Testis (tissue), 3 donors: ENCODE measurements around the gene MYOM3. TPM values are rescaled to one million over a fixed set of nuclear protein-coding genes. Genes with fewer than 3 reads are reported as not detected.

Source experiments
- DNase-seq: peaks from one replicate; pipeline ENCODE4 v3.0.0-alpha.2; 2019
- H3K27ac ChIP-seq, 2 donors: fragments of 200-600 bp; sonication (generic); one replicate each; pipeline ENCODE4 v1.5.1; 2019
- H3K27me3 ChIP-seq: fragments of 200-600 bp; sonication (generic); one replicate; pipeline ENCODE4 v1.5.1; 2019
- H3K36me3 ChIP-seq: fragments of 200-600 bp; sonication (generic); one replicate; pipeline ENCODE4 v1.5.1; 2017; ENCODE audit warnings: low read depth; ENCODE audit errors: missing control alignments
- H3K4me1 ChIP-seq: fragments of 200-600 bp; sonication (generic); one replicate; pipeline ENCODE4 v1.5.1; 2019
- H3K4me3 ChIP-seq, 2 donors: fragments of 200-600 bp; sonication (generic); one replicate each; pipeline ENCODE4 v1.5.1; 2017 to 2019
- H3K9me3 ChIP-seq: fragments of 200-600 bp; sonication (generic); one replicate; pipeline ENCODE4 v1.5.1; 2017
- CTCF ChIP-seq, 3 experiments: fragments of 450-650 bp in 2 of 3; fragments of 200-600 bp in 1 of 3; sonication (generic) in 1 of 3; IDR thresholded peaks; one replicate each; pipeline ENCODE4 v1.5.1; 2016 to 2019; ENCODE audit warnings: antibody characterized with exemption in 3 of 3, mild to moderate bottlenecking in 2 of 3, moderate library complexity in 1 of 3
- POLR2A ChIP-seq: fragments of 450-650 bp; IDR thresholded peaks from one replicate; pipeline ENCODE4 v1.6.1; 2017; ENCODE audit warnings: antibody characterized with exemption, mild to moderate bottlenecking, moderate library complexity
- WGBS, 2 donors: methylation state at CpG; one replicate each; pipeline ENCODE4 v1.1.5; 2018; 5-methylcytosine and 5-hydroxymethylcytosine counted together
- intact Hi-C: fragments of 100-400 bp; cut with DNase I; formaldehyde crosslinking; loops from one replicate; pipeline ENCODE4 v1.15.1; 2023; ENCODE audit warnings: low total_unique reads
- polyA plus RNA-seq: library from polyadenylated mRNA; stranded (reverse); fragments of 350-450 nt; fragmentation: Illumina TruSeq; extraction: RNeasy Lipid Tissue Mini Kit (QIAGEN cat#74804); gene quantifications from one replicate; pipeline ENCODE4 v1.2.3, GENCODE V29; 2014; ENCODE audit warnings: low read depth, low replicate concordance; ENCODE audit not compliant: insufficient read depth
- total RNA-seq, 2 donors: library from RNA; depleted of rRNA; stranded (reverse); fragments of >200 nt; gene quantifications; one replicate each; pipeline ENCODE4 v1.2.3, GENCODE V29; 2016

MYOM3 gene
- total and polyA plus RNA-seq, 3 donors from 2014 or later, result 22.4 to 39.5 (median 26.8) TPM

- intact Hi-C loops, result no loop called here
- 81 to 85% methylated on average over 14 of the region's 14 CpGs for WGBS, 2 donors
- Histone ChIP-seq H3K27ac (no peak overlapping the region), H3K4me3 (no peak overlapping the region), H3K36me3 (no peaks in the 10 kb centered on the region), H3K4me1 (peaks cover 27% of the 10 kb centered on the region), H3K9me3 (no peaks in the 10 kb centered on the region), H3K27me3 (no peaks in the 10 kb centered on the region)
- TF ChIP-seq CTCF (IDR thresholded peaks at IDR 0.05), result no peak
- no peak for TF ChIP-seq POLR2A
- DNase-seq, result no peak
Measured at GRCh38 chr1:24117722-24118409, 5.9 kb upstream of the MYOM3 start.

DNA sequence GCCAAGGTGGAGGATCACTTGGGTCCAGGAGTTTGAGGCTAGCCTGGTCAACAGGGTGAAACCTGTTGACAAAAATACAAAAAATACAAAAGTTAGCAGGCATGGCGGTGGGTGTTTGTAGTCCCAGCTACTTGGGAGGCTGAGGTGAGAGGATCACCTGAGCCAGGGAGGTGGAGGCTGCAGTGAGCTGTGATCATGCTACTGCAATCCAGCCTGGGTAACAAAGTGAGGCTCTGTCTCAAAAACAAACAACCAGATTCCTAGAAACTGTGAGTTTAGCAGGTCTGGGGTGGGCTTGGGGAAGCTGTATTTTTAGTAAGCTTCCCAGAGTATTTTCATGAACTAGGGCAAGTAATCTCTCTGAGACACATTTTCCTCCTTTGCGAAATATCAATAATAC, 5.2 kb upstream of the MYOM3 start:
- Histone ChIP-seq H3K4me3 (no peak overlapping the region), H3K27ac (no peak overlapping the region), H3K9me3 (no peaks in the 10 kb centered on the region), H3K36me3 (no peaks in the 10 kb centered on the region), H3K4me1 (peaks cover 29% of the 10 kb centered on the region), H3K27me3 (no peaks in the 10 kb centered on the region)
- TF ChIP-seq POLR2A, result no peak
- no peak for TF ChIP-seq CTCF (IDR thresholded peaks at IDR 0.05)
- DNase-seq, result no peak
- intact Hi-C loops, result no loop called here
- WGBS, 2 donors, result 85 to 96% methylated on average over 2 of the region's 2 CpGs

DNA sequence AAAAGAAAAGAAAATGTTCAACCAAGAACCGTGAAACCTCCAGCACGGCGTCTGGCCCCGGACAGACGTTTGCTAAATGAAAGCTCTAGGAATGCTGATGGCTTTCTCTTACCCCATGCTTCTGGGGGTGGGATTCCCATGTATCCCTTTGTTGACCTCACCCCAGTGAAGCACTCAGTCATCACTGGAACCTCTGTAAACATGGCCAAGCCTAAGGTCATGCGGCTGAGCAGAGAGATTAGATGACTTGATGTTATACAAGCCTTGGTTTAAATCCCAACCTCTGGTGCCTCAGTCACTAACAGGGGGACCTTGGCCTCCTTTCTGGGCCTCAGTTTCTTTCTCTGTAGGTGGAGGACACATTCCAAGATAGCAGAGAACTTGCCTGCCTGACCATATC, 2.8 kb upstream of the MYOM3 start:
- 90 to 92% methylated on average over 6 of the region's 6 CpGs for WGBS, 2 donors
- no peak overlapping the region for H3K27ac ChIP-seq

DNA sequence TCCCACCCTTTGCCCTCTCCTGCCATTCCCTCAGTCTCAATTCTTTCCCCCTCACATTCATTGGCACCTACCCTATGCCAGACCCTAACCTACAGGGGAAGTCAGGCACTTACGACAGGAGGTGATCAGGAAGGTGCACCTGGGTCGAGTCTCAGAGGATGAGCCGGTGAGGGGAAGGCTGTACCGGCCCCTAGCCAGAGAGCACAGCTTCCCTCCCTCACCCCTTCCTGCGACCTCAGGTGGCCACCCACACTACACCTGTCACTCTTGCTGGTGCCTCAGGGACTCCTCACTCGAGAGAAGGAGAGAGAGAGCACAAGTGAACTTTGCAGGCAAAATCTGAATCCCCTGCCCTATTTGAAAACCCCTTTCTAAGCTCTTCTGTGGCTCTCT, 1.7 kb upstream of the MYOM3 start:
- WGBS, 2 donors, result 79 to 90% methylated on average over 6 of the region's 6 CpGs
- H3K27me3 ChIP-seq, result no peaks in the 10 kb centered on the region
- intact Hi-C loops, result no loop called here

More for the DNA sequence above, 2.8 kb upstream of the MYOM3 start:
- peaks cover 25% of the 10 kb centered on the region for H3K4me1 ChIP-seq
- H3K9me3 ChIP-seq, result no peaks in the 10 kb centered on the region
- H3K36me3 ChIP-seq, result no peaks in the 10 kb centered on the region
- no peak for DNase-seq
- no peaks in the 10 kb centered on the region for H3K27me3 ChIP-seq
- H3K4me3 ChIP-seq, result no peak overlapping the region
- no peak for TF ChIP-seq CTCF (IDR thresholded peaks at IDR 0.05)
- no peak for TF ChIP-seq POLR2A
- intact Hi-C loops, result no loop called here

More for the DNA sequence above, 1.7 kb upstream of the MYOM3 start:
- Histone ChIP-seq H3K36me3 (no peaks in the 10 kb centered on the region), H3K27ac (no peak overlapping the region), H3K4me1 (peaks cover 18% of the 10 kb centered on the region), H3K4me3 (no peak overlapping the region), H3K9me3 (no peaks in the 10 kb centered on the region)
- DNase-seq, result no peak
- TF ChIP-seq CTCF (IDR thresholded peaks at IDR 0.05) (no peak), POLR2A (no peak)
